HAP-1 (cell line): ENCODE data around the gene STON2.

Experiments used
- DNase-seq, 2 experiments: peaks; one replicate each; pipeline ENCODE4 v3.0.0-alpha.2; 2016 to 2020; ENCODE audit warnings: low spot score in 2 of 2
- H3K27me3 ChIP-seq: fragments of 250-450 bp; sonication (Bioruptor Pico); 2 replicates; pipeline ENCODE4 v1.5.1; 2020; ENCODE audit warnings: low read depth, mild to moderate bottlenecking, moderate library complexity
- H3K36me3 ChIP-seq: fragments of 250-450 bp; sonication (Bioruptor Pico); replicated peaks from 2 replicates; pipeline ENCODE4 v1.5.1; 2020; ENCODE audit warnings: mild to moderate bottlenecking
- H3K4me1 ChIP-seq: fragments of 250-450 bp; sonication (Bioruptor Pico); 2 replicates; pipeline ENCODE4 v1.5.1; 2020; ENCODE audit warnings: mild to moderate bottlenecking
- H3K4me3 ChIP-seq: fragments of 250-450 bp; sonication (Bioruptor Pico); 2 replicates; pipeline ENCODE4 v1.5.1; 2020; ENCODE audit warnings: mild to moderate bottlenecking, moderate library complexity
- H3K9me3 ChIP-seq: fragments of 250-450 bp; sonication (Bioruptor Pico); 2 replicates; pipeline ENCODE4 v1.5.1; 2020; ENCODE audit warnings: mild to moderate bottlenecking, moderate library complexity
- in situ Hi-C: fragments of 300-500 bp; cut with MboI; formaldehyde crosslinking; loops from 3 replicates; pipeline ENCODE4 v1.14.3; 2020; ENCODE audit warnings: low sequenced_read_pairs, inconsistent platforms, mixed read lengths

The STON2 gene

GRCh38 chr14:81285245-81285644, 114.9 kb downstream of the STON2 start:
- Histone ChIP-seq H3K4me3 (no peak overlapping the region), H3K27me3 (no peaks in the 10 kb centered on the region), H3K4me1 (peaks cover 5% of the 10 kb centered on the region), H3K9me3 (no peaks in the 10 kb centered on the region), H3K36me3 (no peaks in the 10 kb centered on the region)
- in situ Hi-C loops, result no loop called here
- no peak for DNase-seq

DNA sequence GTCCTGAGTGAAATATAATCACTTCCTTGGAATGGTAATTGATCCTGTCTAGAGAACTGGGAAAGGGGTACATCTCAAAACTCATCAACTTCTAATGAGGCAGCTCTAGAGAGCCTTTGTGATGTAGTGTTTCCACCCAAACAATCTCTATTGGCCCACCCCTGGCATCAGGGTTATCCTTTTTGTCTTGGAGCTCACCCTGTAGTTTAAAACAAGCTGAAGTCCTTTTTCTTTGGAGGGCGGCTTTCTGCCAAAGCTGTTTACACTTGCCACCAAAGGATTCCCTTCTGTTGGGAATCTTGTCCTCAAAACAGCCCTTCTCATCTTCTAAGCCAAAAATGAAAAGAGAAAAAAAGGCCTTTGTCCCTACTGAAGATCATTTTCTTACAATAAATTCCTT, 118.8 kb downstream of the STON2 start:
- DNase-seq, result no peak
- Histone ChIP-seq H3K4me1 (peaks cover 11% of the 10 kb centered on the region), H3K4me3 (no peak overlapping the region), H3K27me3 (no peaks in the 10 kb centered on the region), H3K9me3 (no peaks in the 10 kb centered on the region), H3K36me3 (peaks cover 5% of the 10 kb centered on the region; the same call in 1 of the 2 replicates)
- in situ Hi-C loops, result no loop called here

GRCh38 chr14:81280136-81280791, 119.9 kb downstream of the STON2 start:
- Histone ChIP-seq H3K36me3 (peaks cover 5% of the 10 kb centered on the region; the same call in 1 of the 2 replicates), H3K4me1 (peaks cover 17% of the 10 kb centered on the region), H3K27me3 (no peaks in the 10 kb centered on the region), H3K9me3 (no peaks in the 10 kb centered on the region), H3K4me3 (no peak overlapping the region)
- in situ Hi-C loops, result no loop called here
- no peak for DNase-seq

DNA sequence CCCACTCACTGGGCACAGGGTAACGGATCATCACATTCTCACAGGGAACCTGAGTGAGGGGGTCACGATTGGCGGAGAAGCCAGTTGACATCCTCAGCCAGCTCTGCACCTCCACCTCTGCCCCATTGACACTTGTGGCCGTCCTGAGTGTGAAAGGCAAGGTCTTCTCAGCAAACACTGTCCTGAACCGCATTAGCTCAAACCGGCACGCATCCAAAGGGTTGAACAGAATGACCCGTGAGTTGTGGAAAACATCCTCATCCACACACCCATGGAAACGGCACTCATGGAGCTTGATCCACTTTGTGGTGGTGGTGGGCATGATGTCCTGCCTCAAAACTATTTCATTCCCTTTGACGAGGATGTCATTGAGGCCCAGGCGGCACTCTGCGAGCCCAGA, 123.0 kb downstream of the STON2 start:
- DNase-seq, result no peak
- H3K9me3 ChIP-seq, result no peaks in the 10 kb centered on the region
- H3K4me3 ChIP-seq, result no peak overlapping the region
- in situ Hi-C loops, result no loop called here
- H3K27me3 ChIP-seq, result no peaks in the 10 kb centered on the region
- peaks cover 5% of the 10 kb centered on the region; the same call in 1 of the 2 replicates for H3K36me3 ChIP-seq
- H3K4me1 ChIP-seq, result peaks cover 12% of the 10 kb centered on the region

- peaks cover 12% of the 10 kb centered on the region for H3K4me1 ChIP-seq
- no peaks in the 10 kb centered on the region for H3K9me3 ChIP-seq
- H3K36me3 ChIP-seq, result peaks cover 5% of the 10 kb centered on the region; the same call in 1 of the 2 replicates
- H3K4me3 ChIP-seq, result no peak overlapping the region
- in situ Hi-C loops, result no loop called here
- no peaks in the 10 kb centered on the region for H3K27me3 ChIP-seq
- DNase-seq, result peak; percentile 34 to 72
Measured at GRCh38 chr14:81276073-81277069, 123.8 kb downstream of the STON2 start.

GRCh38 chr14:81275305-81276072, 124.6 kb downstream of the STON2 start:
- Histone ChIP-seq H3K9me3 (no peaks in the 10 kb centered on the region), H3K36me3 (peaks cover 5% of the 10 kb centered on the region; the same call in 1 of the 2 replicates), H3K4me3 (no peak overlapping the region), H3K4me1 (peaks cover 12% of the 10 kb centered on the region), H3K27me3 (no peaks in the 10 kb centered on the region)
- in situ Hi-C loops, result no loop called here
- no peak for DNase-seq

GRCh38 chr14:81273961-81274575, 126.1 kb downstream of the STON2 start:
- Histone ChIP-seq H3K36me3 (peaks cover 5% of the 10 kb centered on the region; the same call in 1 of the 2 replicates), H3K4me1 (peaks cover 15% of the 10 kb centered on the region), H3K4me3 (no peak overlapping the region), H3K9me3 (no peaks in the 10 kb centered on the region), H3K27me3 (no peaks in the 10 kb centered on the region)
- no peak for DNase-seq
- in situ Hi-C loops, result loop anchor here (5.0 kb wide), 1 partner anchor 178 kb away; no protein-coding TSS in a partner anchor

- H3K36me3 ChIP-seq, result peaks cover 5% of the 10 kb centered on the region; the same call in 1 of the 2 replicates
- in situ Hi-C loops, result loop anchor here (5.0 kb wide), 1 partner anchor 179 kb away; no protein-coding TSS in a partner anchor
- H3K4me3 ChIP-seq, result no peak overlapping the region
- H3K27me3 ChIP-seq, result no peaks in the 10 kb centered on the region
- no peaks in the 10 kb centered on the region for H3K9me3 ChIP-seq
- H3K4me1 ChIP-seq, result peaks cover 15% of the 10 kb centered on the region
- no peak for DNase-seq
Measured at GRCh38 chr14:81273521-81273920, 126.6 kb downstream of the STON2 start.

- H3K4me3 ChIP-seq, result no peak overlapping the region
- DNase-seq, result no peak
- peaks cover 15% of the 10 kb centered on the region for H3K4me1 ChIP-seq
- no peaks in the 10 kb centered on the region for H3K9me3 ChIP-seq
- H3K27me3 ChIP-seq, result no peaks in the 10 kb centered on the region
- peaks cover 1% of the 10 kb centered on the region; the same call in 1 of the 2 replicates for H3K36me3 ChIP-seq
- in situ Hi-C loops, result loop anchor here (5.0 kb wide), 1 partner anchor 180 kb away; no protein-coding TSS in a partner anchor
Measured at GRCh38 chr14:81272317-81272716, 127.8 kb downstream of the STON2 start.

DNA sequence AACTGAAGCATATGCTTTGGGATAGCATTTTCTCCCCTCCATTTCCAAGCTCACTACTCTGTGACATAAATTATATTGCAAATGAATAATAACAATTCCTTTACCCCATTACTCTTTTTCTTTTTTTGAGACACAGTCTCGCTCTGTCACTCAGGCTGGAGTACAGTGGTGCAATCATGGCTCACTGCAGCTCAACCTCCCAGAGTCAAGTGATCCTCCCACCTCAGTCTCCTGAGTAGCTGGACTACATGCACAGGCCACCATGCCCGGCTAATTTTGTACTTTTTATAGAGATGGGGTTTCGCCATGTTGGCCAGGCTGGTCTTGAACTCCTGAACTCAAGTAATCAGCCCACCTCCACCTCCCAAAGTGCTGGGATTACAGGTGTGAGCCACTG, 130.1 kb downstream of the STON2 start:
- DNase-seq, result no peak
- H3K27me3 ChIP-seq, result no peaks in the 10 kb centered on the region
- H3K9me3 ChIP-seq, result no peaks in the 10 kb centered on the region
- H3K4me3 ChIP-seq, result no peak overlapping the region
- H3K36me3 ChIP-seq, result no peaks in the 10 kb centered on the region
- in situ Hi-C loops, result loop anchor here (5.0 kb wide), 1 partner anchor 182 kb away; no protein-coding TSS in a partner anchor
- peaks cover 4% of the 10 kb centered on the region for H3K4me1 ChIP-seq

DNA sequence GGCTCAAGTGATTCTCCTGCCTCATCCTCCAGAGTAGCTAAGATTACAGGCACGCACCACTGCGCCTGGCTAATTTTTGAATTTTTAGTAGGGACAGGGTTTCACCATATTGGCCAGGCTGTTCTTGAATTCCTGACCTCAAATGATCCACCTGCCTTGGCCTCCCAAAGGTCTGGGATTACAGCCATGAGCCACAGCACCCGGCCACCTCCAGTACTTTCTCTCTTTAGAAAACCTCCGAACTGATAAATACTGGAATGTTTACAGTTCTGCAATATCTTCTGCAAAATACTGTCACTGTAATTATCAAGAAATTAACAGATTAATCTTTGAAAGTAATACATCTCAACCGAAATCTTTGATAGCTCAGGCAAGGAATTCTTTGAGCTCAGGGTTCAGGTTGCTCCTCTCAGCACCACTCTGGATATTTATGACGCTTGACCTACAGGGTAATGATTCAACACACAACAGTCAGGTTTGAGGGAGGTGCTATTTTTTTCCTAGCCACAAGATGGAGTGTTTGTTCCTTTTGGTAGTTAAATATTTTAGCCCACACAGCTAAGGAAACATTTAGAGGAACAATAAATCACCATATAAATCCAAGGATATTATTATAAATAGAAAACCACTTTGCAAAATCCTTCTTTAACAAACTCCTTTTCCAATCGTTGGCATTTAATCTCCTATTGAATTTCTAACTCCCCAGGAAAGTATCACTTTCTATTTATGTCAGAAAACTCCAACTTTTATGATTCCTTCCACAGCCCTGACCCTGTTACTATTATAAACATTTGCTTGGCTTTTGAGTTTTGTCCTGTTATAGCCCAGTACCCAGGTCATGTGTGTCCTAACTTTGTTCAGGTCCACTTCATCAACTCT, 130.8 kb downstream of the STON2 start:
- H3K36me3 ChIP-seq, result no peaks in the 10 kb centered on the region
- H3K4me1 ChIP-seq, result peaks cover 9% of the 10 kb centered on the region
- no peaks in the 10 kb centered on the region for H3K27me3 ChIP-seq
- no peak overlapping the region for H3K4me3 ChIP-seq
- H3K9me3 ChIP-seq, result no peaks in the 10 kb centered on the region
- in situ Hi-C loops, result no loop called here
- DNase-seq, result peak; percentile 52 to 66

GRCh38 chr14:81268016-81268416, 132.1 kb downstream of the STON2 start:
- DNase-seq, result no peak
- Histone ChIP-seq H3K4me1 (peaks cover 15% of the 10 kb centered on the region), H3K27me3 (no peaks in the 10 kb centered on the region), H3K4me3 (no peak overlapping the region), H3K9me3 (no peaks in the 10 kb centered on the region), H3K36me3 (no peaks in the 10 kb centered on the region)
- in situ Hi-C loops, result no loop called here
